K562 (cell line): ENCODE data around the gene IFI16.

Experiments used
- CBX5 ChIP-seq: IDR thresholded peaks from 2 replicates; pipeline ENCODE4 v1.6.1; 2014; ENCODE audit warnings: low read depth, borderline replicate concordance
- CHD7 ChIP-seq: fragments of 200-600 bp; sonication (generic); IDR thresholded peaks from one replicate; pipeline ENCODE4 v1.6.1; 2012; ENCODE audit warnings: mild to moderate bottlenecking, low read depth, low read length, inconsistent platforms
- FOXA3 ChIP-seq, 2 experiments: fragments of 450-650 bp in 1 of 2; sonication (generic) in 1 of 2; formaldehyde crosslinking; IDR thresholded peaks in 1 of 2; conservative IDR thresholded peaks in 1 of 2; 2 replicates each; pipeline versions ENCODE4 v1.4.0 to v1.8.0; 2020 to 2022; ENCODE audit warnings: mild to moderate bottlenecking in 2 of 2, missing genetic modification reagents in 1 of 2
- PKNOX1 ChIP-seq: fragments of 450-650 bp; IDR thresholded peaks from 2 replicates; pipeline ENCODE4 v1.6.1; 2016
- TOE1 ChIP-seq, 2 experiments: fragments of 450-650 bp in 1 of 2; sonication (generic) in 1 of 2; formaldehyde crosslinking in 1 of 2; IDR thresholded peaks; 2 replicates each; pipeline versions ENCODE4 v1.7.1 to v1.8.0; 2016 to 2022; ENCODE audit warnings: borderline replicate concordance in 2 of 2, mild to moderate bottlenecking in 2 of 2, antibody characterized with exemption in 1 of 2, inconsistent platforms in 1 of 2, low read depth in 1 of 2, missing genetic modification reagents in 1 of 2, moderate library complexity in 1 of 2
- USF2 ChIP-seq: sonication (generic); formaldehyde crosslinking; IDR thresholded peaks from 2 replicates; pipeline ENCODE4 v1.5.0; 2020; ENCODE audit warnings: missing genetic modification reagents
- ZNF277 ChIP-seq: fragments of 250-450 bp; sonication (Bioruptor Pico); IDR thresholded peaks from 2 replicates; pipeline ENCODE4 v1.8.0; 2022; ENCODE audit warnings: inconsistent platforms, mild to moderate bottlenecking, moderate library complexity, borderline replicate concordance
- ZNF76 ChIP-seq: fragments of 250-450 bp; sonication (Bioruptor Pico); IDR thresholded peaks from 2 replicates; pipeline ENCODE4 v1.4.0; 2020; ENCODE audit warnings: mild to moderate bottlenecking, moderate library complexity, borderline replicate concordance

- TF ChIP-seq ZNF277 (no peak), FOXA3 (CRISPR knock-in tag; conservative IDR thresholded peaks at IDR 0.05 in 1 of 2, IDR thresholded peaks at IDR 0.05 in 1 of 2) (no peak), USF2 (CRISPR knock-in tag) (no peak), ZNF76 (no peak), CBX5 (no peak), TOE1 (IDR thresholded peaks at IDR 0.05; ENCODE audit: borderline replicate concordance) (no peak), TOE1 (CRISPR knock-in tag; IDR thresholded peaks at IDR 0.05; ENCODE audit: borderline replicate concordance, low read depth) (no peak), CHD7 (no peak), PKNOX1 (no peak)
Measured at GRCh38 chr1:158992787-158993312, 16.9 kb upstream of the IFI16 start.
